Smooth muscle cell (in vitro differentiated cells): ENCODE measurements around the gene SIRT1. TPM values are rescaled to one million over a fixed set of nuclear protein-coding genes. Genes with fewer than 3 reads are reported as not detected.
"Not testable (repeated sequence)": the region's sequence is repeated elsewhere in the genome, so short reads cannot be mapped to it uniquely, and the experiment has no call there.

ENCODE experiments used
- DNase-seq: peaks from one replicate; lab custom pipeline; 2025; ENCODE audit not compliant: unreplicated experiment; lab: John Stamatoyannopoulos, UW
- H2AFZ ChIP-seq: fragments of 200-600 bp; sonication (generic); 2 replicates; pipeline ENCODE4 v1.6.0; 2016; ENCODE audit warnings: antibody characterized with exemption, low read depth, mild to moderate bottlenecking
- H3F3A ChIP-seq: fragments of 200-600 bp; sonication (generic); 2 replicates; pipeline ENCODE4 v1.6.0; 2017; ENCODE audit warnings: antibody characterized with exemption, low read depth
- H3K27ac ChIP-seq: fragments of 200-600 bp; sonication (generic); 2 replicates; pipeline ENCODE4 v1.5.1; 2016; ENCODE audit warnings: low read depth, mild to moderate bottlenecking
- H3K27me3 ChIP-seq: fragments of 200-600 bp; sonication (generic); 2 replicates; pipeline ENCODE4 v1.6.1; 2016; ENCODE audit warnings: low read depth, mild to moderate bottlenecking
- H3K36me3 ChIP-seq: fragments of 200-600 bp; sonication (generic); 2 replicates; pipeline ENCODE4 v1.5.1; 2016; ENCODE audit warnings: low read depth
- H3K4me1 ChIP-seq: fragments of 200-600 bp; sonication (generic); 2 replicates; pipeline ENCODE4 v1.5.1; 2016; ENCODE audit warnings: low read depth
- H3K4me2 ChIP-seq: fragments of 200-600 bp; sonication (generic); 2 replicates; pipeline ENCODE4 v1.6.0; 2016; ENCODE audit warnings: mild to moderate bottlenecking
- H3K4me3 ChIP-seq: fragments of 200-600 bp; sonication (generic); 2 replicates; pipeline ENCODE4 v1.5.1; 2016; ENCODE audit warnings: mild to moderate bottlenecking
- H3K79me2 ChIP-seq: fragments of 200-600 bp; sonication (generic); 2 replicates; pipeline ENCODE4 v1.6.0; 2016; ENCODE audit warnings: low read depth, mild to moderate bottlenecking
- H3K9ac ChIP-seq: fragments of 200-600 bp; sonication (generic); 2 replicates; pipeline ENCODE4 v1.6.0; 2016; ENCODE audit warnings: low read depth
- H3K9me3 ChIP-seq: fragments of 200-600 bp; sonication (generic); replicated peaks from 2 replicates; pipeline ENCODE4 v1.5.1; 2016; ENCODE audit warnings: low read depth
- H4K20me1 ChIP-seq: fragments of 200-600 bp; sonication (generic); 2 replicates; pipeline ENCODE4 v1.6.0; 2016; ENCODE audit warnings: low read depth
- WGBS: methylation state at CpG from one replicate; pipeline ENCODE4 v1.1.7; 2016; ENCODE audit warnings: low lambda C conversion rate; 5-methylcytosine and 5-hydroxymethylcytosine counted together
- polyA plus RNA-seq: library from polyadenylated mRNA; unstranded; fragments of >200 nt; fragmentation: Nextera tagmentation; extraction: Ambion mirVana; gene quantifications from 2 replicates; pipeline ENCODE4 v1.2.1, GENCODE V29; 2016
- total RNA-seq: library from RNA; depleted of rRNA; stranded (reverse); fragments of >200 nt; gene quantifications from 2 replicates; pipeline ENCODE4 v1.2.3, GENCODE V29; 2014
- TF ChIP-seq, protein P1 (sequence below): fragments of 200-600 bp; sonication (generic); IDR thresholded peaks from 2 replicates; pipeline ENCODE4 v1.5.1; 2017; ENCODE audit warnings: borderline replicate concordance, mild to moderate bottlenecking, antibody characterized with exemption; ENCODE audit not compliant: insufficient read depth, poor library complexity, severe bottlenecking

Gene SIRT1
- total and polyA plus RNA-seq, 2 experiments from 2014 or later, result 8.0 to 14.9 TPM

DNA sequence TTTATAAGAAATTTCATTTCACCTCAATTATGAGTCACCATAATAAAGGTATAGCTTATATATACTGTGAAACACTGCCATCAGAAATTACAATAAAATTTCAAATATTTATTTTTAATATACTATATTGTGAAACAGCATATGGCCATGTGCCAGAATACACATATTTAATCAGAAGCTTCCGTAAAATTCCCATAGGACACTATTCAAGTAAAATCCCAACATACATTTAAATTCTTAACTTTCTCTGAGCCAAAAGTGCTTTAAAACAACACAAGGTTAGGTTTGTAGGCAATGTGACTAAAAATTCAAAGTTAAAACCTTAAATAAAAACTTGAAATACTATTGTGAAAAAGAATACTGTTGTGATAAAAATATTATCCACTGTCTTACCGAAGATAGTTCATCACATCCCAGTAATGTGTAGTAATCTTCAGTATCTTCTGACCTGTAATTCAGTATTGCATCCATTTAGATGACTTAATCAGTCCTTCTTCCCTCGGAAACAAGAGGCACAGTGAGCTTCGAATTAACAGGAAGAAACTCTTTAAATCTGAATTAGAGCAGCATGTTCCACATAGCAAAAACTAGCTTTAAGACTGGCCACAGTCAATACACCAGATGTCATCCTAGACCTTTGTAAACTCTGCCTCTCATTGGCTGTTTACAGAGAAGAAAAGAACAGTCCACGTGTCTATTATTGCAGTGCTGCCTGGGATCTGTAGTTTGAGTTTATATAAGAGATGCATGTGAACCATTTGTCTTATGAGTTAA lies 46.7 kb upstream of the SIRT1 start, which contains the start of gene DNAJC12:
Gene DNAJC12, minus strand, starts transcription at position 648 of the 774 bp plus-strand sequence. Its CDS starts 177 bp downstream, at position 471.
- no peak for DNase-seq

GRCh38 chr10:67839511-67839910 lies 44.9 kb upstream of the SIRT1 start:
- not testable (repeated sequence) for H3K4me2 ChIP-seq, H4K20me1 ChIP-seq, H3K79me2 ChIP-seq, H3K9ac ChIP-seq, H3K27me3 ChIP-seq, H3F3A ChIP-seq, H2AFZ ChIP-seq, H3K9me3 ChIP-seq, H3K4me1 ChIP-seq, H3K36me3 ChIP-seq, DNase-seq, H3K4me3 ChIP-seq, H3K27ac ChIP-seq
- 94% methylated on average over 12 of the region's 12 CpGs for WGBS

More for the DNA sequence above, 46.7 kb upstream of the SIRT1 start, which contains the start of gene DNAJC12:
- H3K27ac ChIP-seq, result no peak within 1 kb of the TSS
- 60% methylated on average over 5 of the region's 5 CpGs for WGBS
- TF ChIP-seq, protein P1, sequence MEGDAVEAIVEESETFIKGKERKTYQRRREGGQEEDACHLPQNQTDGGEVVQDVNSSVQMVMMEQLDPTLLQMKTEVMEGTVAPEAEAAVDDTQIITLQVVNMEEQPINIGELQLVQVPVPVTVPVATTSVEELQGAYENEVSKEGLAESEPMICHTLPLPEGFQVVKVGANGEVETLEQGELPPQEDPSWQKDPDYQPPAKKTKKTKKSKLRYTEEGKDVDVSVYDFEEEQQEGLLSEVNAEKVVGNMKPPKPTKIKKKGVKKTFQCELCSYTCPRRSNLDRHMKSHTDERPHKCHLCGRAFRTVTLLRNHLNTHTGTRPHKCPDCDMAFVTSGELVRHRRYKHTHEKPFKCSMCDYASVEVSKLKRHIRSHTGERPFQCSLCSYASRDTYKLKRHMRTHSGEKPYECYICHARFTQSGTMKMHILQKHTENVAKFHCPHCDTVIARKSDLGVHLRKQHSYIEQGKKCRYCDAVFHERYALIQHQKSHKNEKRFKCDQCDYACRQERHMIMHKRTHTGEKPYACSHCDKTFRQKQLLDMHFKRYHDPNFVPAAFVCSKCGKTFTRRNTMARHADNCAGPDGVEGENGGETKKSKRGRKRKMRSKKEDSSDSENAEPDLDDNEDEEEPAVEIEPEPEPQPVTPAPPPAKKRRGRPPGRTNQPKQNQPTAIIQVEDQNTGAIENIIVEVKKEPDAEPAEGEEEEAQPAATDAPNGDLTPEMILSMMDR, result no peak
- no peaks in the 10 kb centered on the region for H3K4me1 ChIP-seq
- H3K79me2 ChIP-seq, result no peaks in the 10 kb centered on the region
- H3K36me3 ChIP-seq, result no peaks in the 10 kb centered on the region
- no peaks in the 10 kb centered on the region for H3F3A ChIP-seq
- no peaks in the 10 kb centered on the region for H3K9me3 ChIP-seq
- H3K9ac ChIP-seq, result no peak within 1 kb of the TSS
- H3K4me2 ChIP-seq, result no peak within 1 kb of the TSS
- no peaks in the 10 kb centered on the region for H4K20me1 ChIP-seq
- peak within 1 kb of the TSS; percentile 25 for H3K4me3 ChIP-seq
- H2AFZ ChIP-seq, result peak within 1 kb of the TSS; percentile 40
- no peaks in the 10 kb centered on the region for H3K27me3 ChIP-seq

- H4K20me1 ChIP-seq, result no peaks in the 10 kb centered on the region
- H2AFZ ChIP-seq, result no peak overlapping the region
- DNase-seq, result no peak
- 96% methylated on average over 3 of the region's 3 CpGs for WGBS
- no peak overlapping the region for H3K9ac ChIP-seq
- no peaks in the 10 kb centered on the region for H3K4me1 ChIP-seq
- no peak overlapping the region for H3K27ac ChIP-seq
- no peak overlapping the region for H3K4me3 ChIP-seq
- H3K36me3 ChIP-seq, result no peaks in the 10 kb centered on the region
- H3F3A ChIP-seq, result no peaks in the 10 kb centered on the region
- TF ChIP-seq, protein P1, result no peak
- H3K4me2 ChIP-seq, result no peak overlapping the region
- H3K27me3 ChIP-seq, result no peaks in the 10 kb centered on the region
- no peaks in the 10 kb centered on the region for H3K9me3 ChIP-seq
- H3K79me2 ChIP-seq, result no peaks in the 10 kb centered on the region
Measured at GRCh38 chr10:67839951-67840350, 44.5 kb upstream of the SIRT1 start.

GRCh38 chr10:67841737-67842136 lies 42.7 kb upstream of the SIRT1 start:
- no peaks in the 10 kb centered on the region for H4K20me1 ChIP-seq
- no peaks in the 10 kb centered on the region for H3K9me3 ChIP-seq
- H3K27ac ChIP-seq, result no peak overlapping the region
- H3K27me3 ChIP-seq, result no peaks in the 10 kb centered on the region
- DNase-seq, result no peak
- H3K4me3 ChIP-seq, result no peak overlapping the region
- H3F3A ChIP-seq, result no peaks in the 10 kb centered on the region
- no peaks in the 10 kb centered on the region for H3K79me2 ChIP-seq
- H3K36me3 ChIP-seq, result no peaks in the 10 kb centered on the region
- H3K4me2 ChIP-seq, result no peak overlapping the region
- TF ChIP-seq, protein P1, result no peak
- H2AFZ ChIP-seq, result no peak overlapping the region
- no peak overlapping the region for H3K9ac ChIP-seq
- H3K4me1 ChIP-seq, result no peaks in the 10 kb centered on the region
